A549 (cell line): ENCODE measurements around the gene SLC6A3. TPM values are rescaled to one million over a fixed set of nuclear protein-coding genes. Genes with fewer than 3 reads are reported as not detected.

ENCODE experiments used
- ATAC-seq, 2 experiments: fragments of 200-7000 bp in 1 of 2; fragments of >200 bp in 1 of 2; cut with Nextera tagmentation in 1 of 2; cut with Tn5 transposase in 1 of 2; 3 replicates each; pipeline versions ENCODE4 v1.8.0 to v1.9.1; 2018 to 2020; ENCODE audit warnings: mild to moderate bottlenecking in 1 of 2, moderate library complexity in 1 of 2
- CTCF ChIA-PET: fragments of 300-600 bp; sonication (Branson Sonifier 250); formaldehyde crosslinking; extraction: SDS; loops from one replicate; lab custom pipeline; 2021; ENCODE audit warnings: antibody characterized with exemption, inconsistent platforms; lab: Yijun Ruan, JAX
- POLR2A ChIA-PET: fragments of 350-600 bp; formaldehyde crosslinking; extraction: SDS; loops from one replicate; lab custom pipeline; 2021; ENCODE audit warnings: antibody characterized with exemption, inconsistent platforms; lab: Yijun Ruan, JAX
- DNase-seq, 2 experiments: peaks; one replicate each; pipeline versions ENCODE4 v3.0.0 to v3.0.0-alpha.2; 2011 to 2016; ENCODE audit warnings: low read depth in 1 of 2, low spot score in 1 of 2
- FAIRE-seq: peaks from 2 replicates; lab custom pipeline; 2011; peaks lifted over from hg19 to GRCh38; lab: Jason Lieb, UNC
- H3K27ac ChIP-seq, 2 experiments: fragments of >200 bp; sonication (Bioruptor Twin); formaldehyde crosslinking; 3 replicates each; pipeline ENCODE4 v1.5.1; 2016 to 2017
- H3K4me1 ChIP-seq: fragments of >200 bp; sonication (Bioruptor Twin); formaldehyde crosslinking; 3 replicates; pipeline ENCODE4 v1.6.1; 2016
- H3K4me2 ChIP-seq: fragments of >200 bp; sonication (Bioruptor Twin); formaldehyde crosslinking; 3 replicates; pipeline ENCODE4 v1.6.1; 2016
- H3K4me3 ChIP-seq: fragments of >200 bp; sonication (Bioruptor Twin); formaldehyde crosslinking; 3 replicates; pipeline ENCODE4 v1.5.1; 2016
- H3K9me3 ChIP-seq: fragments of >200 bp; sonication (Bioruptor Twin); formaldehyde crosslinking; 3 replicates; pipeline ENCODE4 v1.6.1; 2016
- BCL3 ChIP-seq: fragments of >200 bp; sonication (Bioruptor Twin); formaldehyde crosslinking; IDR thresholded peaks from 3 replicates; pipeline ENCODE4 v1.6.1; 2016
- CBX2 ChIP-seq: fragments of 200-600 bp; sonication (generic); IDR thresholded peaks from 2 replicates; pipeline ENCODE4 v1.6.1; 2016; ENCODE audit warnings: low read depth, mild to moderate bottlenecking, borderline replicate concordance
- CHD2 ChIP-seq: fragments of 150-350 bp; IDR thresholded peaks from 2 replicates; pipeline ENCODE4 v1.6.1; 2014; ENCODE audit warnings: low read length; ENCODE audit not compliant: partially characterized antibody
- EHF ChIP-seq: fragments of 250-450 bp; sonication (Bioruptor Pico); IDR thresholded peaks from 2 replicates; pipeline ENCODE4 v1.5.0; 2020; ENCODE audit warnings: mild to moderate bottlenecking
- EP300 ChIP-seq, 2 experiments: fragments of >200 bp; sonication (Bioruptor Twin); formaldehyde crosslinking; IDR thresholded peaks; 2 replicates in 1 of 2; 3 replicates in 1 of 2; pipeline ENCODE4 v1.6.1; 2016 to 2017
- ESRRA ChIP-seq: fragments of 150-350 bp; IDR thresholded peaks from 2 replicates; pipeline ENCODE4 v1.6.1; 2014; ENCODE audit warnings: mild to moderate bottlenecking, low read length, borderline replicate concordance
- FOSB ChIP-seq: fragments of 250-450 bp; sonication (Bioruptor Pico); IDR thresholded peaks from 2 replicates; pipeline ENCODE4 v1.5.0; 2020; ENCODE audit warnings: mild to moderate bottlenecking, moderate library complexity
- FOSL2 ChIP-seq, 2 experiments: fragments of 450-650 bp in 1 of 2; fragments of >200 bp in 1 of 2; sonication (Bioruptor Twin) in 1 of 2; formaldehyde crosslinking; IDR thresholded peaks; 2 replicates each; pipeline versions ENCODE4 v1.5.0 to v1.6.1; 2016 to 2020; ENCODE audit warnings: mild to moderate bottlenecking in 1 of 2, moderate library complexity in 1 of 2
- HOXB5 ChIP-seq: fragments of 250-450 bp; sonication (Bioruptor Pico); IDR thresholded peaks from 2 replicates; pipeline ENCODE4 v1.5.0; 2020; ENCODE audit warnings: mild to moderate bottlenecking, moderate library complexity
- KDM1A ChIP-seq: fragments of 200-600 bp; sonication (generic); IDR thresholded peaks from 2 replicates; pipeline ENCODE4 v1.6.1; 2016; ENCODE audit warnings: low read depth, mild to moderate bottlenecking
- MAZ ChIP-seq: fragments of 150-350 bp; IDR thresholded peaks from 2 replicates; pipeline ENCODE4 v1.6.1; 2014; ENCODE audit warnings: antibody characterized with exemption, low read depth, low read length, borderline replicate concordance
- NR3C1 ChIP-seq: fragments of >200 bp; sonication (Bioruptor Twin); formaldehyde crosslinking; IDR thresholded peaks from 3 replicates; pipeline ENCODE4 v1.6.1; 2017
- PHF8 ChIP-seq: fragments of 200-600 bp; sonication (generic); IDR thresholded peaks from 2 replicates; pipeline ENCODE4 v1.6.1; 2016; ENCODE audit warnings: low read depth, mild to moderate bottlenecking, antibody characterized with exemption, moderate library complexity, borderline replicate concordance
- RAD21 ChIP-seq, 2 experiments: fragments of >200 bp in 1 of 2; sonication (Bioruptor Twin) in 1 of 2; formaldehyde crosslinking in 1 of 2; IDR thresholded peaks in 1 of 2; conservative IDR thresholded peaks in 1 of 2; 2 replicates in 1 of 2; 3 replicates in 1 of 2; pipeline ENCODE4 v1.6.1; 2012 to 2018; ENCODE audit warnings: inconsistent platforms in 1 of 2
- ZSCAN20 ChIP-seq: fragments of 250-450 bp; sonication (Bioruptor Pico); IDR thresholded peaks from 2 replicates; pipeline ENCODE4 v1.8.0; 2022; ENCODE audit warnings: mild to moderate bottlenecking, moderate library complexity
- WGBS: methylation state at CpG from one replicate; pipeline ENCODE4 v1.1.6; 2017; ENCODE audit errors: missing lambda C conversion rate; 5-methylcytosine and 5-hydroxymethylcytosine counted together
- polyA plus RNA-seq, 4 experiments: library from polyadenylated mRNA; depleted of rRNA in 3 of 4; stranded (reverse); fragments of >200 nt; fragmentation: RNase III in 1 of 4; extraction: RNeasy Plus Mini Kit Qiagen cat#74134 plus additional on column Dnase treatment in 1 of 4; gene quantifications; 2 replicates in 3 of 4; 3 replicates in 1 of 4; pipeline ENCODE4 v1.2.3, GENCODE V29; 2011 to 2017
- TF ChIP-seq, protein P1 (sequence below): fragments of 450-650 bp; IDR thresholded peaks from 2 replicates; pipeline ENCODE4 v1.6.1; 2014; ENCODE audit warnings: antibody characterized with exemption
- TF ChIP-seq, protein P2 (sequence below): fragments of 250-450 bp; sonication (Bioruptor Pico); IDR thresholded peaks from 2 replicates; pipeline ENCODE4 v1.5.0; 2020; ENCODE audit warnings: low read depth, mild to moderate bottlenecking, moderate library complexity

Gene SLC6A3
- polyA plus RNA-seq, 2 of the 4 experiments (the other 2 are of a cell fraction): 0.05 to 0.06 TPM

- no peak for TF ChIP-seq FOSL2 (IDR thresholded peaks at IDR 0.05)
- no peak for TF ChIP-seq FOSL2 (CRISPR knock-in tag; IDR thresholded peaks at IDR 0.05)
- TF ChIP-seq MAZ: no peak
- no peak for TF ChIP-seq ESRRA
- TF ChIP-seq PHF8: no peak
- H3K9me3 ChIP-seq: no peaks in the 10 kb centered on the region
- ChIA-PET POLR2A (no interaction called here), CTCF (no interaction called here)
- H3K4me3 ChIP-seq: no peak overlapping the region
- H3K27ac ChIP-seq: no peak overlapping the region
- ATAC-seq: no peak
- FAIRE-seq: no peak
- H3K4me1 ChIP-seq: peaks cover 17% of the 10 kb centered on the region
- 94% methylated on average over 21 of the region's 27 CpGs for WGBS
- DNase-seq: no peak
- H3K4me2 ChIP-seq: no peak overlapping the region
Measured at GRCh38 chr5:1471997-1472963, 27.0 kb upstream of the SLC6A3 start.

DNA sequence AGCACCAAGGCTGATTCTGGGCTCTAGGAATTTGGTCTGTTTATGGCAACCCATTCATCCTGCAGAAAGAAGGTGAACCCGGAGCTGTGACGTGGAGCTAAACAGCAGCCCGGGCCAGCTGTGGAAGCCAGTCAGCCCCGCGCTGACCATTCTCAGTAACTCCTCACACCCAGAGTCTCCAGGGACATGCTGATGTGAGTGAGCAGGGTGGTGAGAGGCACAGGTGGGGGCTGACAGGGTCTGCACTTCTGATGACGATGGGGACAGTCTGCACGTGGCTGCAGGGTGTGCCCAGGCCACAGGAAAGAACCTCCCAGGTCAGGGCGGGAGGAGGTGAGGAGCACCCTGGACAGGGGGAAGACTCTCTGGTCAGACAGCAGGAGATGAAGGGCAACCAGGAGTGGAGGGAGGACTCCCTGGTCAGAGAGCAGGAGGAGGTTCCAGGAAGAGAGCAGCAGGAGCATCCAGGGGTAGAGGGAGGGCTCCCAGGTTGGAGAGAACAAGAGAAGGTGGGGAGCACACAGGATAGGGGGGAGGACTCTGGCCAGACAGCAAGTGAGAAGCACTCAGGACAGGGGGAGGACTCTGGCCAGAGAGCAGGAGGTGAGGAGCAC is 26.1 kb upstream of the SLC6A3 start:
- POLR2A ChIA-PET: no interaction called here
- no peak for FAIRE-seq
- no peak for TF ChIP-seq FOSB
- TF ChIP-seq, all 56 proteins: peak for 0
- 89% methylated on average over 8 of the region's 8 CpGs for WGBS
- CTCF ChIA-PET: interaction anchor here (2.1 to 2.5 kb wide), 2 partner anchors 8 to 263 kb away, joined by 8 to 23 read pairs; no protein-coding TSS in a partner anchor
- Histone ChIP-seq H3K4me1 (peaks cover 17% of the 10 kb centered on the region), H3K4me2 (no peak overlapping the region), H3K4me3 (no peak overlapping the region), H3K27ac (no peak overlapping the region), H3K9me3 (no peaks in the 10 kb centered on the region)
- ATAC-seq: no peak
- no peak for DNase-seq

DNA sequence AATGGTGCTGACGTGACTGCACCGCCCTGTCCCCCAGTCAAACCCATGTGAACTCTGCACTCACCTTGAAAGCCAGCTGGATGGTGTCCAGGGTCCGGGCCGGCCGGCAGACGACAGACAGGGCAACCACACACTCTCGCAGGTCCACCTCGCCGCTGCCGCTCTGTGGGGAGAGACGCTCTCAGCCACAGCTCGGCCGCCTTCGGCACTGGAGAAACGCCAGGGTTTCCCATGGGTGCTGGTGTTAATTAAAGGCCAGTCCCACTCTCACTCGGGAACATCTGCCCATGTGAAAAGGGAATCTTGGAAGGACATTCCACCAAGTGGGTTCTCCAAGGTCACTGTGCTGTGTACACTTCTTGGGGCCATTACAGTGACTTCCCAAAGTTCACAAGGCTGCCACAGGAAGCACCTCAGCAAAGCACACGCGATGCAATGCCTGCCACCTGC is 25.5 kb upstream of the SLC6A3 start:
- ATAC-seq (no peak), DNase-seq (no peak), FAIRE-seq (no peak)
- Histone ChIP-seq H3K9me3 (no peaks in the 10 kb centered on the region), H3K4me3 (no peak overlapping the region), H3K4me2 (no peak overlapping the region), H3K4me1 (peaks cover 17% of the 10 kb centered on the region), H3K27ac (0 out of 6 replicates have a peak overlapping the region, but pooled peaks of 1 of the 2 experiments have one; percentile 19)
- ChIA-PET POLR2A (no interaction called here), CTCF (interaction anchor here (0.9 to 2.5 kb wide), 7 partner anchors 9 to 262 kb away, joined by 3 to 23 read pairs (median 8); no protein-coding TSS in a partner anchor)
- TF ChIP-seq RAD21 (conservative IDR thresholded peaks at IDR 0.05 in 1 of 2, IDR thresholded peaks at IDR 0.05 in 1 of 2) (no peak), EHF (CRISPR knock-in tag) (no peak), BCL3 (no peak), EP300 (IDR thresholded peaks at IDR 0.05) (no peak), CBX2 (no peak), KDM1A (no peak), ZSCAN20 (CRISPR knock-in tag) (no peak), ESRRA (no peak), CHD2 (no peak), NR3C1 (no peak), HOXB5 (CRISPR knock-in tag) (no peak)
- TF ChIP-seq, protein P1, sequence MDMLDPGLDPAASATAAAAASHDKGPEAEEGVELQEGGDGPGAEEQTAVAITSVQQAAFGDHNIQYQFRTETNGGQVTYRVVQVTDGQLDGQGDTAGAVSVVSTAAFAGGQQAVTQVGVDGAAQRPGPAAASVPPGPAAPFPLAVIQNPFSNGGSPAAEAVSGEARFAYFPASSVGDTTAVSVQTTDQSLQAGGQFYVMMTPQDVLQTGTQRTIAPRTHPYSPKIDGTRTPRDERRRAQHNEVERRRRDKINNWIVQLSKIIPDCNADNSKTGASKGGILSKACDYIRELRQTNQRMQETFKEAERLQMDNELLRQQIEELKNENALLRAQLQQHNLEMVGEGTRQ: no peak
- TF ChIP-seq, protein P2, sequence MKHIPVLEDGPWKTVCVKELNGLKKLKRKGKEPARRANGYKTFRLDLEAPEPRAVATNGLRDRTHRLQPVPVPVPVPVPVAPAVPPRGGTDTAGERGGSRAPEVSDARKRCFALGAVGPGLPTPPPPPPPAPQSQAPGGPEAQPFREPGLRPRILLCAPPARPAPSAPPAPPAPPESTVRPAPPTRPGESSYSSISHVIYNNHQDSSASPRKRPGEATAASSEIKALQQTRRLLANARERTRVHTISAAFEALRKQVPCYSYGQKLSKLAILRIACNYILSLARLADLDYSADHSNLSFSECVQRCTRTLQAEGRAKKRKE (CRISPR knock-in tag): no peak
- WGBS: 91% methylated on average over 18 of the region's 18 CpGs
